H1 (cell line): Measurements from ENCODE around the gene NCK2. TPM values are rescaled to one million over a fixed set of nuclear protein-coding genes. Genes with fewer than 3 reads are reported as not detected.

Source experiments
- CTCF ChIA-PET: fragments of 300-600 bp; sonication (Branson Sonifier 250); formaldehyde crosslinking; loops from one replicate; lab custom pipeline; 2021; ENCODE audit not compliant: partially characterized antibody; lab: Charles Lee
- POLR2A ChIA-PET: fragments of 300-600 bp; sonication (Branson Sonifier 250); formaldehyde crosslinking; loops from one replicate; lab custom pipeline; 2021; ENCODE audit warnings: inconsistent platforms; ENCODE audit not compliant: partially characterized antibody; lab: Charles Lee
- DNase-seq, 2 experiments: peaks; one replicate each; pipeline versions ENCODE4 v3.0.0 to v3.0.0-alpha.2; 2010 to 2022; ENCODE audit warnings: low spot score in 2 of 2, low read depth in 1 of 2, mixed read lengths in 1 of 2
- FAIRE-seq: peaks from 2 replicates; lab custom pipeline; 2011; peaks lifted over from hg19 to GRCh38; lab: Jason Lieb, UNC
- H2AFZ ChIP-seq: 2 replicates; pipeline ENCODE4 v1.8.1; 2012; ENCODE audit warnings: low read length, inconsistent platforms
- H2AK5ac ChIP-seq: 2 replicates; pipeline ENCODE4 v1.6.1; 2013; ENCODE audit warnings: low read depth, low read length
- H2BK120ac ChIP-seq: replicated peaks from 2 replicates; pipeline ENCODE3; 2013; ENCODE audit warnings: low read depth, low read length, inconsistent platforms
- H2BK12ac ChIP-seq: 2 replicates; pipeline ENCODE4 v1.6.1; 2013; ENCODE audit warnings: low read depth, low read length
- H2BK15ac ChIP-seq: 2 replicates; pipeline ENCODE4 v1.6.1; 2013; ENCODE audit warnings: low read length
- H2BK20ac ChIP-seq: 2 replicates; pipeline ENCODE4 v1.6.1; 2013; ENCODE audit warnings: low read length
- H2BK5ac ChIP-seq: 2 replicates; pipeline ENCODE4 v1.6.1; 2013; ENCODE audit warnings: low read depth, low read length
- H3K14ac ChIP-seq: 2 replicates; pipeline ENCODE4 v1.6.1; 2013; ENCODE audit warnings: inconsistent platforms; ENCODE audit not compliant: insufficient read length
- H3K18ac ChIP-seq: 2 replicates; pipeline ENCODE4 v1.6.1; 2013; ENCODE audit warnings: low read length; ENCODE audit errors: extremely low read depth
- H3K23ac ChIP-seq: 2 replicates; pipeline ENCODE4 v1.6.1; 2013; ENCODE audit warnings: inconsistent platforms; ENCODE audit not compliant: insufficient read length
- H3K23me2 ChIP-seq: 2 replicates; pipeline ENCODE4 v1.6.1; 2013; ENCODE audit warnings: low read depth, low read length
- H3K27ac ChIP-seq: 2 replicates; pipeline ENCODE4 v1.6.1; 2011; ENCODE audit warnings: low read depth, low read length, inconsistent platforms
- H3K27me3 ChIP-seq, 4 experiments: replicated peaks in 1 of 4; 1 replicate in 1 of 4; 2 replicates in 3 of 4; pipeline versions ENCODE4 v1.6.1 to v1.8.1; 2011 to 2013; ENCODE audit warnings: low read length in 3 of 4, mild to moderate bottlenecking in 3 of 4, inconsistent platforms in 2 of 4, mixed read lengths in 2 of 4, moderate library complexity in 1 of 4; ENCODE audit not compliant: control insufficient read depth in 3 of 4, insufficient read depth in 3 of 4; ENCODE audit errors: extremely low read depth in 1 of 4
- H3K36me3 ChIP-seq, 4 experiments: 2 replicates each; pipeline versions ENCODE4 v1.6.1 to v1.8.1; 2011 to 2013; ENCODE audit warnings: mild to moderate bottlenecking in 4 of 4, low read length in 3 of 4, moderate library complexity in 2 of 4, control low read depth in 1 of 4, inconsistent platforms in 1 of 4; ENCODE audit not compliant: insufficient read depth in 4 of 4, control insufficient read depth in 2 of 4
- H3K4ac ChIP-seq: replicated peaks from 2 replicates; pipeline ENCODE3; 2013; ENCODE audit warnings: low read length, low read depth, mixed read lengths, inconsistent platforms; ENCODE audit not compliant: insufficient read length
- H3K4me1 ChIP-seq, 4 experiments: replicated peaks in 1 of 4; 1 replicate in 1 of 4; 2 replicates in 3 of 4; pipeline versions ENCODE4 v1.6.1 to v1.8.1; 2011 to 2013; ENCODE audit warnings: low read length in 3 of 4, inconsistent platforms in 2 of 4, mixed read lengths in 1 of 4; ENCODE audit not compliant: insufficient read depth in 4 of 4, control insufficient read depth in 3 of 4
- H3K4me2 ChIP-seq, 2 experiments: 2 replicates each; pipeline versions ENCODE4 v1.6.1 to v1.8.1; 2011 to 2013; ENCODE audit warnings: low read depth in 2 of 2, low read length in 2 of 2, control low read depth in 1 of 2, inconsistent platforms in 1 of 2, mild to moderate bottlenecking in 1 of 2; ENCODE audit not compliant: insufficient read depth in 1 of 2
- H3K4me3 ChIP-seq, 4 experiments: fragments of 200-600, 300-600 bp in 1 of 4; sonication (generic), shearing (Covaris generic), sonication (Bioruptor Twin) in 1 of 4; 2 replicates each; pipeline versions ENCODE4 v1.5.1 to v1.8.1; 2011 to 2016; ENCODE audit warnings: low read length in 4 of 4, low read depth in 3 of 4, control low read depth in 2 of 4, inconsistent platforms in 2 of 4, mild to moderate bottlenecking in 2 of 4, mixed read lengths in 1 of 4, moderate library complexity in 1 of 4; ENCODE audit not compliant: insufficient read depth in 2 of 4; ENCODE audit errors: extremely low read depth in 1 of 4
- H3K56ac ChIP-seq: replicated peaks from 2 replicates; pipeline ENCODE3; 2013; ENCODE audit warnings: low read depth, mild to moderate bottlenecking, mixed read lengths, low read length, inconsistent platforms; ENCODE audit not compliant: insufficient read length
- H3K79me1 ChIP-seq: 2 replicates; pipeline ENCODE4 v1.6.1; 2013; ENCODE audit warnings: low read depth, low read length, control low read depth
- H3K79me2 ChIP-seq, 2 experiments: 2 replicates each; pipeline versions ENCODE4 v1.6.1 to v1.8.1; 2012 to 2013; ENCODE audit warnings: low read length in 2 of 2, mild to moderate bottlenecking in 2 of 2, inconsistent platforms in 1 of 2; ENCODE audit not compliant: insufficient read depth in 2 of 2, control insufficient read depth in 1 of 2
- H3K9ac ChIP-seq, 4 experiments: replicated peaks in 1 of 4; 1 replicate in 1 of 4; 2 replicates in 3 of 4; pipeline versions ENCODE4 v1.6.1 to v1.8.1; 2011 to 2013; ENCODE audit warnings: low read depth in 3 of 4, low read length in 3 of 4, control low read depth in 2 of 4, mild to moderate bottlenecking in 2 of 4, moderate library complexity in 2 of 4, inconsistent platforms in 1 of 4; ENCODE audit errors: extremely low read depth in 1 of 4
- H3K9me3 ChIP-seq, 2 experiments: 2 replicates each; pipeline versions ENCODE4 v1.6.1 to v1.8.1; 2012 to 2013; ENCODE audit warnings: mild to moderate bottlenecking in 2 of 2, moderate library complexity in 2 of 2, control low read depth in 1 of 2, inconsistent platforms in 1 of 2, low read depth in 1 of 2, low read length in 1 of 2, mixed read lengths in 1 of 2; ENCODE audit not compliant: insufficient read depth in 2 of 2
- H4K20me1 ChIP-seq, 2 experiments: replicated peaks in 1 of 2; 2 replicates each; pipeline versions ENCODE3 to v1.8.1; 2011 to 2013; ENCODE audit warnings: inconsistent platforms in 2 of 2, low read length in 2 of 2, mild to moderate bottlenecking in 1 of 2; ENCODE audit not compliant: insufficient read depth in 2 of 2, control insufficient read depth in 1 of 2
- H4K5ac ChIP-seq: 2 replicates; pipeline ENCODE4 v1.6.1; 2013; ENCODE audit warnings: low read length, low read depth, mixed read lengths, inconsistent platforms; ENCODE audit not compliant: insufficient read length
- H4K8ac ChIP-seq: 2 replicates; pipeline ENCODE4 v1.8.0; 2013; ENCODE audit warnings: mild to moderate bottlenecking, moderate library complexity, low read length, inconsistent platforms; ENCODE audit not compliant: insufficient read depth; ENCODE audit errors: extremely low read depth
- H4K91ac ChIP-seq: replicated peaks from 2 replicates; pipeline ENCODE3; 2013; ENCODE audit warnings: low read length, mixed read lengths, inconsistent platforms; ENCODE audit not compliant: insufficient read length
- ASH2L ChIP-seq: fragments of 200-600, 300-600 bp; sonication (generic); IDR thresholded peaks from one replicate; pipeline ENCODE4 v1.7.1; 2017; ENCODE audit warnings: low read length
- BRCA1 ChIP-seq: IDR thresholded peaks from 2 replicates; pipeline ENCODE4 v1.6.1; 2012; ENCODE audit warnings: low read depth, low read length, improper control_type of control experiment
- CBX8 ChIP-seq: fragments of 300-800, 300-1000 bp; sonication (generic); IDR thresholded peaks from 2 replicates; pipeline ENCODE4 v1.7.1; 2016; ENCODE audit warnings: low read depth, low read length, borderline replicate concordance
- CEBPB ChIP-seq: IDR thresholded peaks from 2 replicates; pipeline ENCODE4 v1.6.1; 2012; ENCODE audit warnings: low read depth, low read length
- EP300 ChIP-seq, 2 experiments: IDR thresholded peaks; 1 replicate in 1 of 2; 2 replicates in 1 of 2; pipeline ENCODE4 v1.6.1; 2011 to 2012; ENCODE audit warnings: low read depth in 2 of 2, low read length in 2 of 2, mild to moderate bottlenecking in 2 of 2, borderline replicate concordance in 1 of 2, inconsistent platforms in 1 of 2, moderate library complexity in 1 of 2
- FOSL1 ChIP-seq: IDR thresholded peaks from 2 replicates; pipeline ENCODE4 v1.6.1; 2011; ENCODE audit warnings: mild to moderate bottlenecking, low read depth, low read length, moderate library complexity; ENCODE audit not compliant: insufficient read depth
- GABPA ChIP-seq: IDR thresholded peaks from 2 replicates; pipeline ENCODE4 v1.6.1; 2011; ENCODE audit warnings: mild to moderate bottlenecking, low read length, moderate library complexity, borderline replicate concordance; ENCODE audit not compliant: insufficient read depth
- KDM5A ChIP-seq: fragments of 200-600 bp; IDR thresholded peaks from 2 replicates; pipeline ENCODE4 v1.7.1; 2012; ENCODE audit warnings: mild to moderate bottlenecking, low read length, inconsistent platforms, mixed read lengths
- POLR2A ChIP-seq, 2 experiments: IDR thresholded peaks; 1 replicate in 1 of 2; 2 replicates in 1 of 2; pipeline ENCODE4 v1.6.1; 2011; ENCODE audit warnings: low read depth in 2 of 2, low read length in 2 of 2, mild to moderate bottlenecking in 2 of 2; ENCODE audit errors: control extremely low read depth in 1 of 2
- POLR2AphosphoS5 ChIP-seq: IDR thresholded peaks from 2 replicates; pipeline ENCODE4 v1.6.1; 2011; ENCODE audit warnings: low read depth, low read length
- RAD21 ChIP-seq, 2 experiments: IDR thresholded peaks in 1 of 2; conservative IDR thresholded peaks in 1 of 2; 2 replicates each; pipeline ENCODE4 v1.6.1; 2011; ENCODE audit warnings: low read depth in 2 of 2, low read length in 2 of 2, improper control_type of control experiment in 1 of 2, inconsistent platforms in 1 of 2, mild to moderate bottlenecking in 1 of 2, moderate library complexity in 1 of 2
- TCF12 ChIP-seq: IDR thresholded peaks from 2 replicates; pipeline ENCODE4 v1.6.1; 2011; ENCODE audit warnings: low read depth, mild to moderate bottlenecking, low read length
- WGBS, 2 experiments: shearing (Covaris generic) in 1 of 2; methylation state at CpG; one replicate each; pipeline versions ENCODE4 v1.1.6 to v1.1.7; 2013 to 2015; ENCODE audit warnings: low lambda C conversion rate in 2 of 2, mixed read lengths in 2 of 2, inconsistent platforms in 1 of 2, low coverage in 1 of 2, missing lambda C conversion rate in 1 of 2; ENCODE audit not compliant: insufficient replicate concordance in 2 of 2, insufficient coverage in 1 of 2, insufficient read length in 1 of 2; ENCODE audit errors: extremely low coverage in 1 of 2, missing lambda C conversion rate in 1 of 2; 5-methylcytosine and 5-hydroxymethylcytosine counted together
- polyA plus RNA-seq, 7 experiments: library from polyadenylated mRNA; depleted of rRNA in 3 of 7; stranded (reverse) in 5 of 7; unstranded in 2 of 7; fragments of >200 nt in 5 of 7; fragments of 200-250 nt in 2 of 7; gene quantifications; 1 replicate in 5 of 7; 2 replicates in 1 of 7; 4 replicates in 1 of 7; pipeline versions ENCODE4 v1.2.1 to v1.2.3, GENCODE V29; 2011 to 2013; ENCODE audit warnings: missing spikeins in 2 of 7, mixed read lengths in 2 of 7
- total RNA-seq: library from RNA; stranded (reverse); fragmentation: NEBNext Ultra II Directional; extraction: Animal tissue kit (Norgen Biotek cat#: 25700); gene quantifications from 2 replicates; pipeline ENCODE4 v1.2.1, GENCODE V29; 2021

NCK2 gene
- total and polyA plus RNA-seq, 2 of the 8 experiments (the other 6 are each of a cell fraction or from before 2014, with no cell fraction given) = 30.3 to 65.7 TPM

DNA sequence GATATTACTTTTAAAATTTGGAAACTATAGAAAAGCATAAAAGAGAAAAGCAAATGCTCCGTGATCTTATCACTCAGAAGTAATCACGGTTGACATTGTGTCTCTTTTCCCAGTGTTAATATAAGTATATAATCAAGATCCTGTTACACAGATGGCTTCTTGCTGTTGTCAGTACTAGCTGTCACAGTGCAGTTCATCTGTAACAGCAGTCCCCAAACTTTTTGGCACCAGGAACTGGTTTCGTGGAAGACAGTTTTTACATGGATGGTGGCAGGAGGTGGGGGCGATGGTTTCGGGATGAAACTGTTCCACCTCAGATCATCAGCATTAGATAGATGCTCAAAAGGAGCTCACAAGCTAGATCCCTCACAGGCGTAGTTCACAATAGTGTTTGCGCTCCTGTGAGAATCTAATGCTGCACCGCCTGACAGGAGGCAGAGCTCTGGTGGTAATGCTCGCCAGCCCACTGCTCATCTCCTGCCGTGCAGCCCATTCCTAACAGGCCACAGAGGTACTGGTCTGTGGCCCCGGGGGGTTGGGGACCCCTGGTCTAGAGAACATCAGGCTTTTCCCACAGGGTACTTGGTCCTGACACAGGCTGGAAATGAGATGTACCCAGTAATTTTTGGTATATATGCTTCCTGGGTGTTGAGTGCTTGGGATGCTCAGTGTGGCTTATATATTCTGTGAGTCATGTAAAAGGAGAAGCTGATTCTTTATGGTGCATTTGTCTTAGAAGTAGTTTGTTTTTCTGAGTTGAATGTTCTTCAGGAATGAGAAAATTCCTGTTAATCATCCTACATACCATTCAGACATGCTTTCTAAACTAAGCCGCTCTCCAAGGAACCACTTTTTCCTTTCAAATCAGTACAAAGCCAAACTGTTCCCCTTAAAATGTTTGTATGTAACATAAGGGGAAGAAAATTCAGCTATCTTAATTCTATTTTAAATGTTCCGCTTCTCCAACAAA, 121.8 kb downstream of the NCK2 start:
- no peak overlapping the region for H3K14ac ChIP-seq
- peaks cover 12 to 19% of the 10 kb centered on the region in 2 experiments for H4K20me1 ChIP-seq
- H2BK20ac ChIP-seq = no peak overlapping the region
- DNase-seq (no peak), FAIRE-seq (no peak)
- H4K8ac ChIP-seq = no peak overlapping the region
- H2AFZ ChIP-seq = no peak overlapping the region
- H3K56ac ChIP-seq = no peak overlapping the region
- no peak overlapping the region for H3K4ac ChIP-seq
- no peak overlapping the region for H4K91ac ChIP-seq
- no peak overlapping the region for H2BK15ac ChIP-seq
- WGBS, 2 experiments = 89% methylated on average over 13 of the region's 13 CpGs; no CpG with 5 or more reads in 1 of the 2 experiments
- H3K23me2 ChIP-seq = no peaks in the 10 kb centered on the region; the same call in 1 of the 2 replicates
- no peak overlapping the region for H3K27ac ChIP-seq
- peaks cover 0 to 18% (median 8%) of the 10 kb centered on the region in 4 experiments; a peak in 6 of 7 replicates for H3K4me1 ChIP-seq
- no peak overlapping the region for H3K4me2 ChIP-seq
- no peak overlapping the region for H2BK5ac ChIP-seq
- H2BK120ac ChIP-seq = no peak overlapping the region
- ChIA-PET POLR2A (no interaction called here), CTCF (interaction anchor here (1.8 kb wide), 1 partner anchor 11 kb away, joined by 4 read pairs; no protein-coding TSS in a partner anchor)
- no peak overlapping the region for H3K18ac ChIP-seq
- peaks cover 0 to 61% of the 10 kb centered on the region in 2 experiments; a peak in 2 of 4 replicates for H3K79me2 ChIP-seq
- no peak overlapping the region for H2AK5ac ChIP-seq
- H3K9ac ChIP-seq = no peak overlapping the region
- peaks cover 13% of the 10 kb centered on the region; the same call in 1 of the 2 replicates for H3K79me1 ChIP-seq
- no peaks in the 10 kb centered on the region for H3K9me3 ChIP-seq
- no peak overlapping the region for H2BK12ac ChIP-seq
- no peak overlapping the region for H3K23ac ChIP-seq
- no peak overlapping the region for H4K5ac ChIP-seq
- H3K27me3 ChIP-seq = no peaks in the 10 kb centered on the region
- no peaks in the 10 kb centered on the region for H3K36me3 ChIP-seq
- no peak overlapping the region for H3K4me3 ChIP-seq
- TF ChIP-seq CEBPB (no peak), ASH2L (no peak), POLR2AphosphoS5 (no peak), TCF12 (no peak), KDM5A (no peak), POLR2A (IDR thresholded peaks at IDR 0.05; ENCODE audit: control extremely low read depth in 1 of 2, low read depth in 2 of 2, low read length in 2 of 2) (no peak), BRCA1 (no peak), RAD21 (IDR thresholded peaks at IDR 0.05 in 1 of 2, conservative IDR thresholded peaks at IDR 0.05 in 1 of 2; ENCODE audit: low read depth in 2 of 2, low read length in 2 of 2) (no peak), EP300 (IDR thresholded peaks at IDR 0.05; ENCODE audit: borderline replicate concordance in 1 of 2, low read depth in 2 of 2, low read length in 2 of 2) (no peak), FOSL1 (no peak), CBX8 (no peak), GABPA (no peak)
